GM23338 (cell line): ENCODE measurements around the gene ERCC6L. TPM values are rescaled to one million over a fixed set of nuclear protein-coding genes. Genes with fewer than 3 reads are reported as not detected.

Experiments
- ATAC-seq: fragments of 200-7000 bp; cut with Tn5 transposase; 3 replicates; pipeline ENCODE4 v1.9.1; 2020
- DNase-seq: peaks from one replicate; pipeline ENCODE4 v3.0.0-alpha.2; 2015; ENCODE audit warnings: low spot score
- H2AFZ ChIP-seq: fragments of 200-600 bp; sonication (generic); 2 replicates; pipeline ENCODE4 v1.8.0; 2016; ENCODE audit warnings: antibody characterized with exemption, mild to moderate bottlenecking, moderate library complexity
- H3F3A ChIP-seq: fragments of 200-600 bp; sonication (generic); replicated peaks from 2 replicates; pipeline ENCODE4 v1.8.0; 2017; ENCODE audit warnings: antibody characterized with exemption, mixed run types, low read depth
- H3K27ac ChIP-seq: fragments of 200-600 bp; sonication (generic); 2 replicates; pipeline ENCODE4 v1.6.1; 2016; ENCODE audit warnings: low read depth
- H3K27me3 ChIP-seq: fragments of 200-600 bp; sonication (generic); 2 replicates; pipeline ENCODE4 v1.8.0; 2016; ENCODE audit warnings: mild to moderate bottlenecking, mixed run types, moderate library complexity; ENCODE audit not compliant: insufficient read depth
- H3K36me3 ChIP-seq: fragments of 200-600 bp; sonication (generic); 2 replicates; pipeline ENCODE4 v1.8.0; 2016; ENCODE audit warnings: mild to moderate bottlenecking; ENCODE audit not compliant: insufficient read depth
- H3K4me1 ChIP-seq: fragments of 200-600 bp; sonication (generic); 2 replicates; pipeline ENCODE4 v1.8.0; 2016; ENCODE audit warnings: mild to moderate bottlenecking, moderate library complexity; ENCODE audit not compliant: insufficient read depth
- H3K4me2 ChIP-seq: fragments of 200-600 bp; sonication (generic); 2 replicates; pipeline ENCODE4 v1.7.1; 2017; ENCODE audit warnings: mixed run types
- H3K4me3 ChIP-seq: fragments of 200-600 bp; sonication (generic); 2 replicates; pipeline ENCODE4 v1.6.1; 2016; ENCODE audit warnings: mixed run types
- H3K79me2 ChIP-seq: fragments of 200-600 bp; sonication (generic); replicated peaks from 2 replicates; pipeline ENCODE4 v1.8.0; 2017; ENCODE audit warnings: mild to moderate bottlenecking; ENCODE audit not compliant: insufficient read depth
- H3K9me2 ChIP-seq: fragments of 200-600 bp; sonication (generic); 2 replicates; pipeline ENCODE4 v1.8.0; 2017; ENCODE audit not compliant: insufficient read depth
- H4K20me1 ChIP-seq: fragments of 200-600 bp; sonication (generic); replicated peaks from 2 replicates; pipeline ENCODE4 v1.8.0; 2017; ENCODE audit warnings: mild to moderate bottlenecking; ENCODE audit not compliant: insufficient read depth
- H3K27ac Mint-ChIP-seq: 2 replicates; pipeline ENCODE4 v1.8.0; 2020; ENCODE audit warnings: inconsistent platforms, mild to moderate bottlenecking, moderate library complexity, mixed read lengths
- H3K27me3 Mint-ChIP-seq: 3 replicates; pipeline ENCODE4 v1.8.0; 2022; ENCODE audit warnings: low read depth, mild to moderate bottlenecking, moderate library complexity, mixed read lengths, inconsistent platforms; ENCODE audit not compliant: insufficient read depth, poor library complexity
- H3K36me3 Mint-ChIP-seq: 3 replicates; pipeline ENCODE4 v1.8.0; 2021; ENCODE audit warnings: low read depth, mild to moderate bottlenecking, inconsistent platforms, moderate library complexity, mixed read lengths
- H3K4me1 Mint-ChIP-seq: 3 replicates; pipeline ENCODE4 v1.8.0; 2020; ENCODE audit warnings: mild to moderate bottlenecking, inconsistent platforms, mixed read lengths
- H3K4me3 Mint-ChIP-seq: 3 replicates; pipeline ENCODE4 v1.8.0; 2021; ENCODE audit warnings: moderate library complexity, mild to moderate bottlenecking, inconsistent platforms, mixed read lengths
- H3K9me3 Mint-ChIP-seq: 3 replicates; pipeline ENCODE4 v1.8.0; 2020; ENCODE audit warnings: moderate library complexity, mild to moderate bottlenecking, inconsistent platforms, mixed read lengths
- CREB1 ChIP-seq: fragments of 250-450 bp; sonication (Bioruptor Pico); IDR thresholded peaks from 2 replicates; pipeline ENCODE4 v1.5.0; 2020; ENCODE audit warnings: low read depth, mild to moderate bottlenecking, moderate library complexity
- EZH2 ChIP-seq: fragments of 200-600 bp; sonication (generic); IDR thresholded peaks from one replicate; pipeline ENCODE4 v1.8.0; 2017; ENCODE audit warnings: antibody characterized with exemption, mild to moderate bottlenecking, low read depth; ENCODE audit not compliant: unreplicated experiment
- EZH2phosphoT487 ChIP-seq: fragments of 200-600 bp; sonication (generic); IDR thresholded peaks from one replicate; pipeline ENCODE4 v1.8.1; 2018; ENCODE audit warnings: antibody characterized with exemption; ENCODE audit not compliant: unreplicated experiment
- NANOG ChIP-seq: IDR thresholded peaks from 2 replicates; pipeline ENCODE4 v1.6.1; 2016; ENCODE audit warnings: antibody characterized with exemption, borderline replicate concordance
- POLR2AphosphoS5 ChIP-seq: IDR thresholded peaks from 2 replicates; pipeline ENCODE4 v1.6.1; 2016; ENCODE audit warnings: antibody characterized with exemption, low read depth
- STAT1 ChIP-seq: IDR thresholded peaks from one replicate; pipeline ENCODE4 v1.6.1; 2016; ENCODE audit warnings: antibody characterized with exemption; ENCODE audit not compliant: unreplicated experiment
- ZNF331 ChIP-seq: fragments of 250-450 bp; sonication (Bioruptor Pico); IDR thresholded peaks from 2 replicates; pipeline ENCODE4 v1.5.0; 2020; ENCODE audit warnings: low read depth, mild to moderate bottlenecking, moderate library complexity
- polyA plus RNA-seq: library from polyadenylated mRNA; unstranded; fragments of >200 nt; fragmentation: Nextera tagmentation; extraction: Ambion mirVana; gene quantifications from 2 replicates; pipeline ENCODE4 v1.2.1, GENCODE V29; 2016
- total RNA-seq: library from RNA; depleted of rRNA; stranded (reverse); fragments of >200 nt; shearing (Covaris generic); gene quantifications from 2 replicates; pipeline ENCODE4 v1.2.3, GENCODE V29; 2014
- TF ChIP-seq, protein P1 (sequence below), 2 experiments: fragments of 200-600 bp in 1 of 2; sonication (generic) in 1 of 2; conservative IDR thresholded peaks; 2 replicates each; pipeline versions ENCODE4 v1.5.1 to v1.6.1; 2016 to 2017; ENCODE audit warnings: antibody characterized with exemption in 2 of 2, low read depth in 2 of 2, mild to moderate bottlenecking in 2 of 2, moderate library complexity in 1 of 2
- TF ChIP-seq, protein P2 (sequence below): fragments of 250-450 bp; sonication (Bioruptor Pico); IDR thresholded peaks from 2 replicates; pipeline ENCODE4 v1.5.0; 2020; ENCODE audit warnings: mild to moderate bottlenecking, moderate library complexity
- TF ChIP-seq, protein P3 (sequence below): IDR thresholded peaks from one replicate; pipeline ENCODE4 v1.6.1; 2018; ENCODE audit warnings: antibody characterized with exemption; ENCODE audit not compliant: unreplicated experiment

ERCC6L gene
- total and polyA plus RNA-seq, 2 experiments from 2014 or later = 11.3 to 23.1 TPM

DNA sequence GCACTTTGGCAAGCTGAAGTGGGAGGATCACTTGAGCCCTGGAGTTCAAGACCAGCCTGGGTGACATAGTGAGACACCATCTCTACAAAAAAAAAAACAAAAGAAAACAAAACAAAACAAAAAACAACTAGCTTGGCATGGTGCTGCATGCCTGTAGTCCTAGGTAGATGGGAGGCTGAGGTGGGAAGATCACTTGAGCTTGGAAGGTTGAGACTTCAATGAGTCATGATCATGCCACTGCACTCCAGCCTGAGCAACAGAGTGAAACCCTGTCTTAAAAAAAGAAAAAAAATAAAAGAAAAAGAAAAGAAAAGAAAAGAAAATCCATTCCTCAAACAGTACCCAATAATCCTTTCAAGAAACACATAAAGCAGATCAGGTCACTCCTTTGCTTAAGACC, 14.9 kb upstream of the ERCC6L start:
- Histone ChIP-seq H3K27ac (no peak overlapping the region), H3F3A (no peaks in the 10 kb centered on the region), H3K27me3 (no peaks in the 10 kb centered on the region), H3K4me2 (no peak overlapping the region), H3K4me1 (peaks cover 6% of the 10 kb centered on the region), H2AFZ (no peak overlapping the region), H3K36me3 (no peaks in the 10 kb centered on the region), H3K9me2 (no peaks in the 10 kb centered on the region), H3K4me3 (no peak overlapping the region), H4K20me1 (no peaks in the 10 kb centered on the region), H3K79me2 (no peaks in the 10 kb centered on the region)
- Mint-ChIP-seq H3K4me3 (no peak overlapping the region), H3K27ac (no peak overlapping the region), H3K9me3 (no peaks in the 10 kb centered on the region), H3K4me1 (peaks cover 19% of the 10 kb centered on the region), H3K27me3 (peaks cover 14% of the 10 kb centered on the region), H3K36me3 (no peaks in the 10 kb centered on the region)
- ATAC-seq (no peak), DNase-seq (no peak)
- TF ChIP-seq CREB1 (no peak), EZH2 (no peak), NANOG (no peak), POLR2AphosphoS5 (no peak), EZH2phosphoT487 (no peak)
- TF ChIP-seq, protein P1, sequence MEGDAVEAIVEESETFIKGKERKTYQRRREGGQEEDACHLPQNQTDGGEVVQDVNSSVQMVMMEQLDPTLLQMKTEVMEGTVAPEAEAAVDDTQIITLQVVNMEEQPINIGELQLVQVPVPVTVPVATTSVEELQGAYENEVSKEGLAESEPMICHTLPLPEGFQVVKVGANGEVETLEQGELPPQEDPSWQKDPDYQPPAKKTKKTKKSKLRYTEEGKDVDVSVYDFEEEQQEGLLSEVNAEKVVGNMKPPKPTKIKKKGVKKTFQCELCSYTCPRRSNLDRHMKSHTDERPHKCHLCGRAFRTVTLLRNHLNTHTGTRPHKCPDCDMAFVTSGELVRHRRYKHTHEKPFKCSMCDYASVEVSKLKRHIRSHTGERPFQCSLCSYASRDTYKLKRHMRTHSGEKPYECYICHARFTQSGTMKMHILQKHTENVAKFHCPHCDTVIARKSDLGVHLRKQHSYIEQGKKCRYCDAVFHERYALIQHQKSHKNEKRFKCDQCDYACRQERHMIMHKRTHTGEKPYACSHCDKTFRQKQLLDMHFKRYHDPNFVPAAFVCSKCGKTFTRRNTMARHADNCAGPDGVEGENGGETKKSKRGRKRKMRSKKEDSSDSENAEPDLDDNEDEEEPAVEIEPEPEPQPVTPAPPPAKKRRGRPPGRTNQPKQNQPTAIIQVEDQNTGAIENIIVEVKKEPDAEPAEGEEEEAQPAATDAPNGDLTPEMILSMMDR (conservative IDR thresholded peaks at IDR 0.05; ENCODE audit: low read depth in 2 of 2) = no peak

DNA sequence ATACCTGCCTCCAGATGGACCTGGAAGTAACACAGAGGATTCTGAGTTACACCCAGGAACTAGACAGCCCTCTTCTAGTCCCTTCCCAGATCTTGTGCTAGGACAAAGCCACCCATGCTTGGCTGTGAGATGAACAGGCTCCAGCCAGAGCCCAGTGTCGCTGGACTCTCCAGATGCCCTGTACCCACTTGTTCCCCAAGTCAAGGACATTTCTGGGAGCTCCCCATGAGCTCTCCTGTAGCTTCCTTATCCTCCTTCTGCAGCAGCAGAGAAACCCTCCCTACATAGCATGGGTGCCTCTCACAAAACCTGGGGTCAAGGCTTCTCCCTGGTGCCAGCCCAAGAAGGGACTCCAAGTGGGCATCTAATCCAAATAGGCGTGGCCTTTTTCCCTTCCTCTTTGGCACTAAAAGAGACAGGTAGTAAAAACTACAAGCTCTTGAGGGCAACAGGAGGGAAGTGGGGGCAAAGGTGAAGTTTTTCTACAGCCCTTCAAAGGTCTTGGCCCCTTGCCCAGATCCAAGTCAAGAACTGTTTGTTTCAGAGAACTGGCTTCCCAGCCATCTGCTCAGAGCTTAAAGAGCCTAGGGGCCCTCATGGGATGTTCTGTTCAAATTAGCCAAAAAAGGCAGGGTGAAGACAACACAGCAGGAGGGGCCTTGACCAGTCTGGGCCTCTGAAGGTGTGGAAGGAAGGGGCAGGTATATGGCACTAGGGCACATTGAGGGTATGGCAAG, 8.5 kb upstream of the ERCC6L start:
- H3K36me3 Mint-ChIP-seq = no peaks in the 10 kb centered on the region
- no peaks in the 10 kb centered on the region for H3K9me2 ChIP-seq
- no peaks in the 10 kb centered on the region for H3K36me3 ChIP-seq
- peaks cover 5% of the 10 kb centered on the region; the same call in 1 of the 3 replicates for H3K4me1 Mint-ChIP-seq
- H3K27me3 ChIP-seq = no peaks in the 10 kb centered on the region
- no peaks in the 10 kb centered on the region for H3K79me2 ChIP-seq
- ATAC-seq = no peak
- H2AFZ ChIP-seq = no peak overlapping the region
- no peak for DNase-seq
- H3K27me3 Mint-ChIP-seq = peaks cover 8% of the 10 kb centered on the region
- H3K27ac ChIP-seq = no peak overlapping the region
- H3F3A ChIP-seq = no peaks in the 10 kb centered on the region
- no peak overlapping the region for H3K4me3 ChIP-seq
- no peaks in the 10 kb centered on the region for H4K20me1 ChIP-seq
- no peak overlapping the region for H3K4me2 ChIP-seq
- H3K4me3 Mint-ChIP-seq = no peak overlapping the region
- H3K9me3 Mint-ChIP-seq = no peaks in the 10 kb centered on the region; the same call in 2 of the 3 replicates
- H3K27ac Mint-ChIP-seq = no peak overlapping the region
- H3K4me1 ChIP-seq = no peaks in the 10 kb centered on the region
- TF ChIP-seq STAT1 = no peak
- TF ChIP-seq EZH2phosphoT487 = no peak
- no peak for TF ChIP-seq POLR2AphosphoS5
- TF ChIP-seq, protein P2, sequence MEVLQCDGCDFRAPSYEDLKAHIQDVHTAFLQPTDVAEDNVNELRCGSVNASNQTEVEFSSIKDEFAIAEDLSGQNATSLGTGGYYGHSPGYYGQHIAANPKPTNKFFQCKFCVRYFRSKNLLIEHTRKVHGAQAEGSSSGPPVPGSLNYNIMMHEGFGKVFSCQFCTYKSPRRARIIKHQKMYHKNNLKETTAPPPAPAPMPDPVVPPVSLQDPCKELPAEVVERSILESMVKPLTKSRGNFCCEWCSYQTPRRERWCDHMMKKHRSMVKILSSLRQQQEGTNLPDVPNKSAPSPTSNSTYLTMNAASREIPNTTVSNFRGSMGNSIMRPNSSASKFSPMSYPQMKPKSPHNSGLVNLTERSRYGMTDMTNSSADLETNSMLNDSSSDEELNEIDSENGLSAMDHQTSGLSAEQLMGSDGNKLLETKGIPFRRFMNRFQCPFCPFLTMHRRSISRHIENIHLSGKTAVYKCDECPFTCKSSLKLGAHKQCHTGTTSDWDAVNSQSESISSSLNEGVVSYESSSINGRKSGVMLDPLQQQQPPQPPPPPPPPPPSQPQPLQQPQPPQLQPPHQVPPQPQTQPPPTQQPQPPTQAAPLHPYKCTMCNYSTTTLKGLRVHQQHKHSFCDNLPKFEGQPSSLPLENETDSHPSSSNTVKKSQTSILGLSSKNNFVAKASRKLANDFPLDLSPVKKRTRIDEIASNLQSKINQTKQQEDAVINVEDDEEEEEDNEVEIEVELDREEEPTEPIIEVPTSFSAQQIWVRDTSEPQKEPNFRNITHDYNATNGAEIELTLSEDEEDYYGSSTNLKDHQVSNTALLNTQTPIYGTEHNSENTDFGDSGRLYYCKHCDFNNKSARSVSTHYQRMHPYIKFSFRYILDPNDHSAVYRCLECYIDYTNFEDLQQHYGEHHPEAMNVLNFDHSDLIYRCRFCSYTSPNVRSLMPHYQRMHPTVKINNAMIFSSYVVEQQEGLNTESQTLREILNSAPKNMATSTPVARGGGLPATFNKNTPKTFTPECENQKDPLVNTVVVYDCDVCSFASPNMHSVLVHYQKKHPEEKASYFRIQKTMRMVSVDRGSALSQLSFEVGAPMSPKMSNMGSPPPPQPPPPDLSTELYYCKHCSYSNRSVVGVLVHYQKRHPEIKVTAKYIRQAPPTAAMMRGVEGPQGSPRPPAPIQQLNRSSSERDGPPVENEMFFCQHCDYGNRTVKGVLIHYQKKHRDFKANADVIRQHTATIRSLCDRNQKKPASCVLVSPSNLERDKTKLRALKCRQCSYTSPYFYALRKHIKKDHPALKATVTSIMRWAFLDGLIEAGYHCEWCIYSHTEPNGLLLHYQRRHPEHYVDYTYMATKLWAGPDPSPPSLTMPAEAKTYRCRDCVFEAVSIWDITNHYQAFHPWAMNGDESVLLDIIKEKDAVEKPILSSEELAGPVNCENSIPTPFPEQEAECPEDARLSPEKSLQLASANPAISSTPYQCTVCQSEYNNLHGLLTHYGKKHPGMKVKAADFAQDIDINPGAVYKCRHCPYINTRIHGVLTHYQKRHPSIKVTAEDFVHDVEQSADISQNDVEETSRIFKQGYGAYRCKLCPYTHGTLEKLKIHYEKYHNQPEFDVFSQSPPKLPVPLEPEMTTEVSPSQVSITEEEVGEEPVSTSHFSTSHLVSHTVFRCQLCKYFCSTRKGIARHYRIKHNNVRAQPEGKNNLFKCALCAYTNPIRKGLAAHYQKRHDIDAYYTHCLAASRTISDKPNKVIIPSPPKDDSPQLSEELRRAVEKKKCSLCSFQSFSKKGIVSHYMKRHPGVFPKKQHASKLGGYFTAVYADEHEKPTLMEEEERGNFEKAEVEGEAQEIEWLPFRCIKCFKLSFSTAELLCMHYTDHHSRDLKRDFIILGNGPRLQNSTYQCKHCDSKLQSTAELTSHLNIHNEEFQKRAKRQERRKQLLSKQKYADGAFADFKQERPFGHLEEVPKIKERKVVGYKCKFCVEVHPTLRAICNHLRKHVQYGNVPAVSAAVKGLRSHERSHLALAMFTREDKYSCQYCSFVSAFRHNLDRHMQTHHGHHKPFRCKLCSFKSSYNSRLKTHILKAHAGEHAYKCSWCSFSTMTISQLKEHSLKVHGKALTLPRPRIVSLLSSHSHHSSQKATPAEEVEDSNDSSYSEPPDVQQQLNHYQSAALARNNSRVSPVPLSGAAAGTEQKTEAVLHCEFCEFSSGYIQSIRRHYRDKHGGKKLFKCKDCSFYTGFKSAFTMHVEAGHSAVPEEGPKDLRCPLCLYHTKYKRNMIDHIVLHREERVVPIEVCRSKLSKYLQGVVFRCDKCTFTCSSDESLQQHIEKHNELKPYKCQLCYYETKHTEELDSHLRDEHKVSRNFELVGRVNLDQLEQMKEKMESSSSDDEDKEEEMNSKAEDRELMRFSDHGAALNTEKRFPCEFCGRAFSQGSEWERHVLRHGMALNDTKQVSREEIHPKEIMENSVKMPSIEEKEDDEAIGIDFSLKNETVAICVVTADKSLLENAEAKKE (CRISPR knock-in tag) = no peak
- no peak for TF ChIP-seq ZNF331
- TF ChIP-seq, protein P3, sequence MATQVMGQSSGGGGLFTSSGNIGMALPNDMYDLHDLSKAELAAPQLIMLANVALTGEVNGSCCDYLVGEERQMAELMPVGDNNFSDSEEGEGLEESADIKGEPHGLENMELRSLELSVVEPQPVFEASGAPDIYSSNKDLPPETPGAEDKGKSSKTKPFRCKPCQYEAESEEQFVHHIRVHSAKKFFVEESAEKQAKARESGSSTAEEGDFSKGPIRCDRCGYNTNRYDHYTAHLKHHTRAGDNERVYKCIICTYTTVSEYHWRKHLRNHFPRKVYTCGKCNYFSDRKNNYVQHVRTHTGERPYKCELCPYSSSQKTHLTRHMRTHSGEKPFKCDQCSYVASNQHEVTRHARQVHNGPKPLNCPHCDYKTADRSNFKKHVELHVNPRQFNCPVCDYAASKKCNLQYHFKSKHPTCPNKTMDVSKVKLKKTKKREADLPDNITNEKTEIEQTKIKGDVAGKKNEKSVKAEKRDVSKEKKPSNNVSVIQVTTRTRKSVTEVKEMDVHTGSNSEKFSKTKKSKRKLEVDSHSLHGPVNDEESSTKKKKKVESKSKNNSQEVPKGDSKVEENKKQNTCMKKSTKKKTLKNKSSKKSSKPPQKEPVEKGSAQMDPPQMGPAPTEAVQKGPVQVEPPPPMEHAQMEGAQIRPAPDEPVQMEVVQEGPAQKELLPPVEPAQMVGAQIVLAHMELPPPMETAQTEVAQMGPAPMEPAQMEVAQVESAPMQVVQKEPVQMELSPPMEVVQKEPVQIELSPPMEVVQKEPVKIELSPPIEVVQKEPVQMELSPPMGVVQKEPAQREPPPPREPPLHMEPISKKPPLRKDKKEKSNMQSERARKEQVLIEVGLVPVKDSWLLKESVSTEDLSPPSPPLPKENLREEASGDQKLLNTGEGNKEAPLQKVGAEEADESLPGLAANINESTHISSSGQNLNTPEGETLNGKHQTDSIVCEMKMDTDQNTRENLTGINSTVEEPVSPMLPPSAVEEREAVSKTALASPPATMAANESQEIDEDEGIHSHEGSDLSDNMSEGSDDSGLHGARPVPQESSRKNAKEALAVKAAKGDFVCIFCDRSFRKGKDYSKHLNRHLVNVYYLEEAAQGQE = no peak
